Mononuclear cell (primary cell): ENCODE data around the gene CLVS2. TPM values are rescaled to one million over a fixed set of nuclear protein-coding genes. Genes with fewer than 3 reads are reported as not detected.

Experiments
- total RNA-seq: library from RNA; depleted of rRNA; stranded (reverse); fragments of >200 nt; gene quantifications from one replicate; pipeline ENCODE4 v1.2.3, GENCODE V29; 2012

CLVS2 gene
- total RNA-seq, 1 donor, result under 0.01 TPM

Other genes with a start within 250 kb of the CLVS2 start
- gene FABP7, start 216.5 kb upstream of the CLVS2 start, total RNA-seq, result not detected
- 10.7 TPM for gene SMPDL3A, start 207.0 kb upstream of the CLVS2 start, total RNA-seq